Activated CD8-positive, alpha-beta T cell treated with anti-CD3 and anti-CD28 coated beads for 36 hours (primary cell): ENCODE results near the gene RTL10. TPM values are rescaled to one million over a fixed set of nuclear protein-coding genes. Genes with fewer than 3 reads are reported as not detected.

ENCODE experiments used
- ATAC-seq: fragments of 200-7000 bp; cut with Tn5 transposase; one replicate; pipeline ENCODE4 v1.10.0; 2021; ENCODE audit warnings: mild to moderate bottlenecking, moderate library complexity
- CTCF ChIA-PET: fragments of 350-600 bp; sonication (Branson Sonifier 250); formaldehyde crosslinking; loops from one replicate; lab custom pipeline; 2021; ENCODE audit warnings: antibody characterized with exemption; lab: Charles Lee
- POLR2A ChIA-PET: fragments of 350-600 bp; sonication (Branson Sonifier 250); formaldehyde crosslinking; loops from one replicate; lab custom pipeline; 2021; ENCODE audit warnings: antibody characterized with exemption; lab: Charles Lee
- DNase-seq: peaks from one replicate; pipeline ENCODE4 v3.0.0-alpha.2; 2020
- H3K27ac Mint-ChIP-seq: one replicate; pipeline ENCODE4 v1.8.0; 2021; ENCODE audit warnings: mild to moderate bottlenecking, mixed read lengths
- H3K27me3 Mint-ChIP-seq: one replicate; pipeline ENCODE4 v1.8.0; 2021; ENCODE audit warnings: mixed read lengths
- H3K36me3 Mint-ChIP-seq: one replicate; pipeline ENCODE4 v1.8.0; 2021; ENCODE audit warnings: low read depth, mixed read lengths
- H3K4me1 Mint-ChIP-seq: one replicate; pipeline ENCODE4 v1.8.0; 2021; ENCODE audit warnings: low read depth, mixed read lengths
- H3K4me3 Mint-ChIP-seq: one replicate; pipeline ENCODE4 v1.8.0; 2021; ENCODE audit warnings: mild to moderate bottlenecking, moderate library complexity, mixed read lengths
- H3K9me3 Mint-ChIP-seq: one replicate; pipeline ENCODE4 v1.8.0; 2021; ENCODE audit warnings: mixed read lengths
- intact Hi-C: fragments of 100-400 bp; cut with micrococcal nuclease; formaldehyde crosslinking; loops from one replicate; pipeline ENCODE4 v1.10.0; 2022
- total RNA-seq, 2 experiments: library from RNA; stranded (reverse); gene quantifications; one replicate each; pipeline ENCODE4 v1.2.3, GENCODE V29; 2021
- TF ChIP-seq, protein P1 (sequence below): fragments of 200-600 bp; IDR thresholded peaks from one replicate; pipeline ENCODE4 v1.8.0; 2022; ENCODE audit warnings: antibody characterized with exemption, mild to moderate bottlenecking

Gene RTL10
- total RNA-seq, 2 experiments from 2014 or later, result 14.7 to 17.4 TPM

DNA sequence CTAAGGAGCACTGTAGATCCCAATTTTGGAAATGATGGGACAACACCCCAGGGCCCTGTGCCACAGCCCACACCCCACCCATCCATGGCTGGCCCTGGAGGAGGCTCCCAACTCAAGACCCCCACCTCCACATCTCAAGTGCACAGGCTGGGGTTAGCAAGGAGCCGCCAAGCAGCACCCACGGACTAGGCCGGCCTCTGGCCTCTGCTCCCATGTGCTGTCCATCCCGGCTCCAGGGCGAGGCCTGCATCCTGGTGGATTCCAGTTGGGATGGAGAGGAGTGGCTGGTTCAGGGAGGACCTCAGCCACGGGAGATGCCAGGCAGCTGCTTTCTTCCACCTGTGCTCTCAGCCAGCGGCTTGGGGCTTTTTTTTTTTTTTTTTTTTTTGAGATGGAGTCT is 43.5 kb upstream of the RTL10 start:
- TF ChIP-seq, protein P1, sequence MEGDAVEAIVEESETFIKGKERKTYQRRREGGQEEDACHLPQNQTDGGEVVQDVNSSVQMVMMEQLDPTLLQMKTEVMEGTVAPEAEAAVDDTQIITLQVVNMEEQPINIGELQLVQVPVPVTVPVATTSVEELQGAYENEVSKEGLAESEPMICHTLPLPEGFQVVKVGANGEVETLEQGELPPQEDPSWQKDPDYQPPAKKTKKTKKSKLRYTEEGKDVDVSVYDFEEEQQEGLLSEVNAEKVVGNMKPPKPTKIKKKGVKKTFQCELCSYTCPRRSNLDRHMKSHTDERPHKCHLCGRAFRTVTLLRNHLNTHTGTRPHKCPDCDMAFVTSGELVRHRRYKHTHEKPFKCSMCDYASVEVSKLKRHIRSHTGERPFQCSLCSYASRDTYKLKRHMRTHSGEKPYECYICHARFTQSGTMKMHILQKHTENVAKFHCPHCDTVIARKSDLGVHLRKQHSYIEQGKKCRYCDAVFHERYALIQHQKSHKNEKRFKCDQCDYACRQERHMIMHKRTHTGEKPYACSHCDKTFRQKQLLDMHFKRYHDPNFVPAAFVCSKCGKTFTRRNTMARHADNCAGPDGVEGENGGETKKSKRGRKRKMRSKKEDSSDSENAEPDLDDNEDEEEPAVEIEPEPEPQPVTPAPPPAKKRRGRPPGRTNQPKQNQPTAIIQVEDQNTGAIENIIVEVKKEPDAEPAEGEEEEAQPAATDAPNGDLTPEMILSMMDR, result no peak
- H3K9me3 Mint-ChIP-seq, result no peaks in the 10 kb centered on the region
- H3K27me3 Mint-ChIP-seq, result no peaks in the 10 kb centered on the region
- ChIA-PET POLR2A (interaction anchor here (0.9 to 1.1 kb wide), 2 partner anchors 13 to 42 kb away, joined by 3 read pairs; no protein-coding TSS in a partner anchor), CTCF (interaction anchor here (4.3 kb wide), 1 partner anchor 168 kb away, joined by 21 read pairs; no protein-coding TSS in a partner anchor)
- peaks cover 38% of the 10 kb centered on the region for H3K4me1 Mint-ChIP-seq
- DNase-seq (no peak), ATAC-seq (no peak)
- H3K36me3 Mint-ChIP-seq, result peaks cover 10% of the 10 kb centered on the region
- intact Hi-C loops, result no loop called here
- no peak overlapping the region for H3K4me3 Mint-ChIP-seq
- H3K27ac Mint-ChIP-seq, result no peak overlapping the region

DNA sequence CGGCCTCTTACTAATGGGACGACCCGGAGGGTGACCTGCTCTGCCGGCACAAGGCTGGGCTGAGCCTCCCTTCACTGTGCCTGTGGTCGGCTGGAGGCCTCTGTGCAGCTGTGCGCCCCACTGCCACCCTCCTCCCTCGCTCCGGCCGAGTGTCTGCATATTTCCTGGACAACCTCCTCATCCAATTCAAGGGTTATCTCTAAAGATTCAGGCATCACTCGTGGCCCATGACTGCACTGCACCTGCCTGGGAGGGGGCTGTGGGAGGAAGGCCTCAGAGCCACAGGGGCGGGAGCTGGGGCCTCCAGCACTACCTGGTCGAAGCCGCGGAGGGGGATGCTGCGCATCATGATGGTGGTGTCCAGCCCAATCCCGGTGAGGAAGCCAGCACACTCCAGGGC is 43.1 kb upstream of the RTL10 start:
- Mint-ChIP-seq H3K27me3 (no peaks in the 10 kb centered on the region), H3K4me3 (no peak overlapping the region), H3K27ac (no peak overlapping the region), H3K4me1 (peaks cover 42% of the 10 kb centered on the region), H3K9me3 (no peaks in the 10 kb centered on the region), H3K36me3 (peaks cover 10% of the 10 kb centered on the region)
- ChIA-PET POLR2A (interaction anchor here (0.9 to 1.1 kb wide), 3 partner anchors 11 to 42 kb away, joined by 3 read pairs; no protein-coding TSS in a partner anchor), CTCF (interaction anchor here (1.2 to 4.3 kb wide), 5 partner anchors 8 to 167 kb away, joined by 5 to 21 read pairs (median 10); no protein-coding TSS in a partner anchor)
- intact Hi-C loops, result no loop called here
- ATAC-seq (no peak), DNase-seq (no peak)
- TF ChIP-seq, protein P1, result no peak

DNA sequence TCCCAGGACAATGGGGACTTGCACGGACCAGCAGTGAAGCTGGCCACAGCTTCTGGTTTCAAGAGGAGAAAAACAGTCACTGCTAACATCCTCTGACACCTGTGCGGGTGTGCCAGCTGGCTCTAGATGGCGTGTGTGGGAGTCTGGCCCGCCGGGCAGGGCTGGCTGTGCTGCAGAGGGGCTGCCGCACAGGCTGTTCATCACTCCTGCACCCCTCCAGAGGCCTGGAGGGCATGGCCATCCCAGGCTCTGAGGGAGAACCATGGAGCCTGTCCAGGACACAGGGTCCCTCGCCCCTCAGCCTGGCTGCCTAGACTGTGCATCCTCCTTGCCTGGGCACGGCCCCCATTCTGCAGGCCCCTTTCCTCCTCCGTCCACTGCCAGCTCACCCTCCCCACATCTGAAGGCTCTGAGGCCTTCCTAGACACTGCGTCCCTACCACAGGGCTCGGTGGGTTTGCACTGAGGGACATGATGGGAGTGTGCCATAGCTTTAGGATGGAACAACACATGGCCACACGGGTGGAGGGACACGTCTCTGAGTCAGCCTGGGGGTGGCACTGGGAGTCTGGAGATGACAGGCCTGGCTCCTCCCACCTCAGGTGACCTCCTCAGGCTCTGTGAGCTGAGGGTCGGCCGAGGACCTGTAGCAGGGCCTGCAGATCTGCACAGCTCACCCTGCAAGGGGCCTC is 42.1 kb upstream of the RTL10 start:
- peak; percentile 40 for ATAC-seq
- peak; percentile 70 for DNase-seq
- peak overlapping the region; percentile 55 for H3K27ac Mint-ChIP-seq
- H3K36me3 Mint-ChIP-seq, result peaks cover 10% of the 10 kb centered on the region
- intact Hi-C loops, result no loop called here
- CTCF ChIA-PET, result interaction anchor here (0.9 to 4.3 kb wide), 9 partner anchors 9 to 167 kb away, joined by 3 to 21 read pairs (median 5); no protein-coding TSS in a partner anchor
- no peaks in the 10 kb centered on the region for H3K9me3 Mint-ChIP-seq
- no peaks in the 10 kb centered on the region for H3K27me3 Mint-ChIP-seq
- POLR2A ChIA-PET, result interaction anchor here (0.9 to 1.9 kb wide), 7 partner anchors 8 to 44 kb away, joined by 3 to 9 read pairs (median 3); partner anchors contain the start of genes COMT, GNB1L, RTL10 and TXNRD2
- no peak overlapping the region for H3K4me3 Mint-ChIP-seq
- peaks cover 51% of the 10 kb centered on the region for H3K4me1 Mint-ChIP-seq
- TF ChIP-seq, protein P1, result no peak

DNA sequence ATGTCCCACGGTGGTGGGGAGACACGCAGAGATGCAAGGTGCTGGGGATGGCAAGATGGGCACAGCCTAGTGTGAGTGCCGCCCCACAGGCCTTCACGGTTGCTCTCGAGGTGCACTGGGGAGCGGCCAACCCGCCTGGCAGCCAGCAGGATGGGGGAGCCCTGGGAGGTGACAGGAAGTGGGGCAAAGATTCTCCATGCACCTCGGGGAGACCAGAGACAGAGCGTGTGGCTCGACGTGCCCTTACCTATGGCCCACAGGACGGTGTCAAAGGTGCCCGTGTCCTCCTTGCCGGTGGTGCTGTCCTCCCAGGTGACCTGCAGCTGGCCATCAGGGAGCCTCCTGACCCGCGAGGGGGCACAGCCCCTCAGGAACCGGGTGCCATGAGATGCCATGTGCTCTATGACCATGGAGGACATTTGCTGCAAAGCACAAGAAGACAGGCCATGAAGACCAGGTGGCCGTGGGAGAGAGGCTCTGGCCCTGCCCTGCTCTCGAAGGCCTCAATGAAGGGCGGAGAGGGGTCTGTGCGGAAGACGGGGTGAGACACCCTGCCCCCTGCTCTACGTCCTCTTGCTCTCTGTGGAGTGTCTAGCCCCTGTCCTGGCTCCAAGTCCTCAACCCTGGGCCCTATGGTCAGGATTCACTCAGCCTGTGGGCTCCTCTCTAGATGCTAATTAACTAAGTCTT is 40.6 kb upstream of the RTL10 start:
- Mint-ChIP-seq H3K9me3 (no peaks in the 10 kb centered on the region), H3K4me3 (no peak overlapping the region), H3K4me1 (peaks cover 66% of the 10 kb centered on the region), H3K27ac (peak overlapping the region; percentile 46), H3K36me3 (peaks cover 10% of the 10 kb centered on the region), H3K27me3 (no peaks in the 10 kb centered on the region)
- intact Hi-C loops, result no loop called here
- ChIA-PET POLR2A (interaction anchor here (1.0 to 1.9 kb wide), 3 partner anchors 10 to 40 kb away, joined by 3 to 9 read pairs (median 5); partner anchors contain the start of genes GNB1L and RTL10), CTCF (interaction anchor here (4.3 kb wide), 1 partner anchor 165 kb away, joined by 21 read pairs; no protein-coding TSS in a partner anchor)
- TF ChIP-seq, protein P1, result no peak
- no peak for DNase-seq
- ATAC-seq, result no peak
